ENCODE data around the gene PPP1R3C. TPM values are rescaled to one million over a fixed set of nuclear protein-coding genes. Genes with fewer than 3 reads are reported as not detected.

PPP1R3C gene
- not detected for polyA plus RNA-seq (2012; ENCODE audit: missing spikeins)

- peak; percentile 18 for DNase-seq (ENCODE audit: insufficient read length)
- TF ChIP-seq POLR2A (IDR thresholded peaks at IDR 0.05; ENCODE audit: low read depth, low read length) (no peak), POLR2AphosphoS5 (IDR thresholded peaks at IDR 0.05; ENCODE audit: low read depth, low read length) (no peak), TAF1 (IDR thresholded peaks at IDR 0.05; ENCODE audit: borderline replicate concordance, low read depth, low read length) (no peak)
- no peak for FAIRE-seq
Measured at GRCh38 chr10:91632671-91633550, at the start of gene PPP1R3C. Gene PPP1R3C, minus strand, starts transcription at chr10:91633071. Its CDS starts 102 bp downstream, at chr10:91632969.

GRCh38 chr10:91681361-91682276 lies 48.7 kb upstream of the PPP1R3C start:
- no peak for FAIRE-seq
- TF ChIP-seq POLR2A (IDR thresholded peaks at IDR 0.05; ENCODE audit: low read depth, low read length) = no peak
- TF ChIP-seq POLR2AphosphoS5 (IDR thresholded peaks at IDR 0.05; ENCODE audit: low read depth, low read length) = no peak
- no peak for TF ChIP-seq TAF1 (IDR thresholded peaks at IDR 0.05; ENCODE audit: borderline replicate concordance, low read depth, low read length)
- no peak for DNase-seq (ENCODE audit: insufficient read length)

GRCh38 chr10:91680487-91680886 lies 47.6 kb upstream of the PPP1R3C start:
- DNase-seq (ENCODE audit: insufficient read length) (no peak), FAIRE-seq (no peak)
- TF ChIP-seq POLR2A (IDR thresholded peaks at IDR 0.05; ENCODE audit: low read depth, low read length) (no peak), POLR2AphosphoS5 (IDR thresholded peaks at IDR 0.05; ENCODE audit: low read depth, low read length) (no peak), TAF1 (IDR thresholded peaks at IDR 0.05; ENCODE audit: borderline replicate concordance, low read depth, low read length) (no peak)

- TF ChIP-seq POLR2AphosphoS5 (IDR thresholded peaks at IDR 0.05; ENCODE audit: low read depth, low read length) (no peak), TAF1 (IDR thresholded peaks at IDR 0.05; ENCODE audit: borderline replicate concordance, low read depth, low read length) (no peak), POLR2A (IDR thresholded peaks at IDR 0.05; ENCODE audit: low read depth, low read length) (no peak)
- no peak for DNase-seq (ENCODE audit: insufficient read length)
- no peak for FAIRE-seq
Measured at GRCh38 chr10:91679296-91679695, 46.4 kb upstream of the PPP1R3C start.

GRCh38 chr10:91677911-91678310 lies 45.0 kb upstream of the PPP1R3C start:
- DNase-seq (ENCODE audit: insufficient read length) (no peak), FAIRE-seq (no peak)
- TF ChIP-seq TAF1 (IDR thresholded peaks at IDR 0.05; ENCODE audit: borderline replicate concordance, low read depth, low read length) (no peak), POLR2AphosphoS5 (IDR thresholded peaks at IDR 0.05; ENCODE audit: low read depth, low read length) (no peak), POLR2A (IDR thresholded peaks at IDR 0.05; ENCODE audit: low read depth, low read length) (no peak)

GRCh38 chr10:91672021-91672608 lies 39.2 kb upstream of the PPP1R3C start:
- no peak for DNase-seq (ENCODE audit: insufficient read length)
- no peak for FAIRE-seq
- TF ChIP-seq POLR2A (IDR thresholded peaks at IDR 0.05; ENCODE audit: low read depth, low read length) = no peak
- TF ChIP-seq TAF1 (IDR thresholded peaks at IDR 0.05; ENCODE audit: borderline replicate concordance, low read depth, low read length) = no peak
- no peak for TF ChIP-seq POLR2AphosphoS5 (IDR thresholded peaks at IDR 0.05; ENCODE audit: low read depth, low read length)

GRCh38 chr10:91668913-91669312 lies 36.0 kb upstream of the PPP1R3C start:
- DNase-seq (ENCODE audit: insufficient read length) (no peak), FAIRE-seq (no peak)
- TF ChIP-seq POLR2AphosphoS5 (IDR thresholded peaks at IDR 0.05; ENCODE audit: low read depth, low read length) (no peak), POLR2A (IDR thresholded peaks at IDR 0.05; ENCODE audit: low read depth, low read length) (no peak), TAF1 (IDR thresholded peaks at IDR 0.05; ENCODE audit: borderline replicate concordance, low read depth, low read length) (no peak)

- no peak for DNase-seq (ENCODE audit: insufficient read length)
- FAIRE-seq = no peak
Measured at GRCh38 chr10:91665842-91666241, 33.0 kb upstream of the PPP1R3C start.

GRCh38 chr10:91664426-91664825 lies 31.6 kb upstream of the PPP1R3C start:
- TF ChIP-seq POLR2A (IDR thresholded peaks at IDR 0.05; ENCODE audit: low read depth, low read length) = no peak
- no peak for TF ChIP-seq POLR2AphosphoS5 (IDR thresholded peaks at IDR 0.05; ENCODE audit: low read depth, low read length)
- TF ChIP-seq TAF1 (IDR thresholded peaks at IDR 0.05; ENCODE audit: borderline replicate concordance, low read depth, low read length) = no peak
- FAIRE-seq = no peak
- no peak for DNase-seq (ENCODE audit: insufficient read length)

More at GRCh38 chr10:91665842-91666241, 33.0 kb upstream of the PPP1R3C start:
- TF ChIP-seq POLR2A (IDR thresholded peaks at IDR 0.05; ENCODE audit: low read depth, low read length) = no peak
- no peak for TF ChIP-seq POLR2AphosphoS5 (IDR thresholded peaks at IDR 0.05; ENCODE audit: low read depth, low read length)
- TF ChIP-seq TAF1 (IDR thresholded peaks at IDR 0.05; ENCODE audit: borderline replicate concordance, low read depth, low read length) = no peak

- no peak for DNase-seq (ENCODE audit: insufficient read length)
- FAIRE-seq = no peak
- no peak for TF ChIP-seq POLR2A (IDR thresholded peaks at IDR 0.05; ENCODE audit: low read depth, low read length)
- no peak for TF ChIP-seq TAF1 (IDR thresholded peaks at IDR 0.05; ENCODE audit: borderline replicate concordance, low read depth, low read length)
- no peak for TF ChIP-seq POLR2AphosphoS5 (IDR thresholded peaks at IDR 0.05; ENCODE audit: low read depth, low read length)
Measured at GRCh38 chr10:91662993-91663392, 30.1 kb upstream of the PPP1R3C start.
